ENCODE measurements around the gene ZNF580. TPM values are rescaled to one million over a fixed set of nuclear protein-coding genes. Genes with fewer than 3 reads are reported as not detected.

Gene ZNF580
- total RNA-seq, 8 experiments from 2014 or later = 7.9 to 25.0 (median 11.1) TPM

DNA sequence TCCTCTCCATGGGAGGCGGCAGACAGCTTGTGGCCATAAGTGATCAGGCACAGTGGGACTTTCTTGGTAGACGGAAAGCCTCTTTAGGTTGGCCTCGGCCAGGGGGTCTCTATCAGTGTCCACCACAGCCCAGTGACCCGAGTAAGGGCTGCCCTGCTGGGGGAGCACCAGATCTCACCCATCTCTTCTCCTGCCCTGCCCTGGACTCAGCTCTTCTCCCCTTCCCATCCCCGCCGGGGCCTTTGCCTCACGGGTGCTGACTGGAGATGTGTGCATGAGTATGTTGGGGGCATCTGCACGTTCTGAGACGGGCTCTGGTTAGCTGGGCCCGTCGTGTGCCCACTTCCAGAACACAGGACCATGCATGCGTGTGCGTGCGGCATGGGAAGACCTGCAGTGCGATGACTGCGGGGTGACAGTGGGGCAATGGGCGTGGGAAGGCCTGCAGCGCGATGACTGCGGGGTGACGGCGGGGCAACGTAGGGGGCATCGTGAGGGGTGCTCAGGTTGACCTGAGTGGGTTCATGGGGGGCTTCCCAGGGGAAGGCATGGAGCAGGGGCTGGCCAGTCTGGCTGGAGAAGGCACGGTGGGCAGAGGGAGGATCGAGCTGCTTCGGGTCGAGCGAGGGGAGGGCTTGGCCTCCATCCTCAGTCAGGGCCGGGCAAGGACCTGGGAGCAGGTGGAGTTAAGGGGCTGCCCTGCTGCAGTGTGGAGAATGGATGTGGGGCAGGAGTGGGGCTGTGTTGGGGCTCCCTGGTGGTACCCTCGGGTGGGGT, 50.2 kb downstream of the ZNF580 start:
- ATAC-seq (replicated peaks in 6 of 8) = no peak
- Histone ChIP-seq H3K4me1 (replicated peaks in 1 of 2) (peaks cover 7 to 8% of the 10 kb centered on the region in 2 donors), H3K4me3 (no peak overlapping the region), H3K27ac (no peak overlapping the region)
- in situ Hi-C loops (cut with MboI; ENCODE audit: low pct_unique_long_range_greater_than_20kb in 2 of 9, low sequenced_read_pairs in 9 of 9, unreplicated experiment in 9 of 9) = no loop called here
- WGBS, 10 experiments = 92 to 100% (median 94%) methylated on average over 1 to 5 of the region's 31 CpGs; no CpG with 5 or more reads in 7 of the 10 experiments

DNA sequence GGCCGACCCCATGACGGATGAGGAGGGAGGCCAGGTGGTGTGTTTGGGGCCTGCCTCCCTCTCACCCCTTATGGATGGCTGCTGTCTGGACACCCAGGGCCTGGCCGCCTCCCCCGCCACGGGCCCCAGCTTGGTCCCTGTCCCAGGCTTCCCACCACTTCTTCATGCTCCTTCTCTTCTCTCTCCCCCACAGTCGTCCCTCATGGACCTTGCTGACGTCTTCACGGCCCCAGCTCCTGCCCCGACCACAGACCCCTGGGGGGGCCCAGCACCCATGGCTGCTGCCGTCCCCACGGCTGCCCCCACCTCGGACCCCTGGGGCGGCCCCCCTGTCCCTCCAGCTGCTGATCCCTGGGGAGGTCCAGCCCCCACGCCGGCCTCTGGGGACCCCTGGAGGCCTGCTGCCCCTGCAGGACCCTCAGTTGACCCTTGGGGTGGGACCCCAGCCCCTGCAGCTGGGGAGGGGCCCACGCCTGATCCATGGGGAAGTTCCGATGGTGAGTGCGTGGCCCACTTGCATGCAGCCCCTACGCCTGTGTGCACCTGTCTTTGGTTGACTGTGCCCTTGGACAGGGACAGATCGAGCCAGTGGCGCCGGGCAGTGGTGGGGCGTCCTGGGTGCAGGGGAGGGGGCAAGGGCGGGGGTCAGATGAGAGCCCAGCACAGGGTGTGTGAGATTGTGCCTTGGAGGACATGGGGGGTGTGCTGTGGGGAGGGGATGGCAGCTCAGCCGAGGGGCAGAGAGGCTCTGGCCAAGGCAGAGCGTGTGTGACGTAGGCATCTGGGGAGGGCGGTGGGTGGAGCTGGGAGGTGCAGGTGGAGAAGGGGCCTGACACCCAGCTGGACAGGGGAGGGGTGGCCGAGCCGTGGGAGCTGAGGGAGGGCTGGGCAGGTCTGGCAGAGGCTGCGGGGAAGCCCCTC, 51.0 kb downstream of the ZNF580 start:
- Histone ChIP-seq H3K4me3 (no peak overlapping the region), H3K27ac (no peak overlapping the region), H3K4me1 (replicated peaks in 1 of 2) (peaks cover 7 to 8% of the 10 kb centered on the region in 2 donors)
- 100% methylated on average over 3 of the region's 31 CpGs; no CpG with 5 or more reads in 9 of the 10 experiments for WGBS, 10 experiments
- in situ Hi-C loops (cut with MboI; ENCODE audit: low pct_unique_long_range_greater_than_20kb in 2 of 9, low sequenced_read_pairs in 9 of 9, unreplicated experiment in 9 of 9) = no loop called here
- no peak for ATAC-seq (replicated peaks in 6 of 8)

DNA sequence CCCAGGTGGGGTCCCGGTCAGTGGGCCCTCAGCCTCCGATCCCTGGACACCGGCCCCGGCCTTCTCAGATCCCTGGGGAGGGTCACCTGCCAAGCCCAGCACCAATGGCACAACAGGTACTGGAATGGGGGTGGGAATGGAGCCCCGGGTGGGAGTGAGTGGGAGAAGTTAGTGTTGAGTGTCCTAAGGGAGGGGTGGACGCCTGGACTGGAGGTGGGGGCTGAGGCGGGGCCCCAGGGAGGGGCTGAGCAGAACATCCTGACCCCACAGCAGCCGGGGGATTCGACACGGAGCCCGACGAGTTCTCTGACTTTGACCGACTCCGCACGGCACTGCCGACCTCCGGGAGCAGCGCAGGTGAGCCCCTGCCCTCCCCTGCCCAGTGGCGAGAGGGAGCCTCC, 51.9 kb downstream of the ZNF580 start:
- Histone ChIP-seq H3K27ac (no peak overlapping the region), H3K4me1 (replicated peaks in 1 of 2) (peaks cover 7 to 8% of the 10 kb centered on the region in 2 donors), H3K4me3 (no peak overlapping the region)
- ATAC-seq (replicated peaks in 6 of 8) = no peak
- WGBS, 10 experiments = 100% methylated on average over 1 of the region's 19 CpGs; no CpG with 5 or more reads in 8 of the 10 experiments
- in situ Hi-C loops (cut with MboI; ENCODE audit: low pct_unique_long_range_greater_than_20kb in 2 of 9, low sequenced_read_pairs in 9 of 9, unreplicated experiment in 9 of 9) = no loop called here

Other genes starting within 250 kb of the ZNF580 start
- 10 to 100 TPM; 21.5 to 86.6 (median 37.8) TPM for gene UBE2S, start 233.2 kb upstream of the ZNF580 start, total RNA-seq
- 1 to 10 TPM in 5 of 8 experiments, under 1 TPM in 3; 0.10 to 3.4 (median 1.5) TPM for gene SHISA7, start 197.7 kb upstream of the ZNF580 start, total RNA-seq
- 10 to 100 TPM; 35.4 to 82.0 (median 59.1) TPM for gene ISOC2, start 179.4 kb upstream of the ZNF580 start, total RNA-seq
- gene C19orf85, start 176.3 kb upstream of the ZNF580 start, total RNA-seq = 1 to 10 TPM in 2 of 8 experiments, under 1 TPM in 5, not detected in 1; 0.05 to 1.3 (median 0.72) TPM
- gene ZNF628, start 164.4 kb upstream of the ZNF580 start, total RNA-seq = 1 to 10 TPM; 1.1 to 5.6 (median 3.6) TPM
- gene NAT14, start 155.8 kb upstream of the ZNF580 start, total RNA-seq = 10 to 100 TPM; 10.9 to 62.6 (median 48.2) TPM
- 1 to 10 TPM in 3 of 8 experiments, under 1 TPM in 5; 0.27 to 3.0 (median 0.63) TPM for gene SSC5D, start 152.6 kb upstream of the ZNF580 start, total RNA-seq
- under 1 TPM in 1 of 8 experiments, not detected in 7; 0.18 TPM for gene SBK2, start 103.9 kb upstream of the ZNF580 start, total RNA-seq
- 1 to 10 TPM in 1 of 8 experiments, under 1 TPM in 4, not detected in 3; 0.14 to 1.1 (median 0.31) TPM for gene SBK3, start 95.5 kb upstream of the ZNF580 start, total RNA-seq
- 1 to 10 TPM; 3.4 to 9.4 (median 5.0) TPM for gene ZNF579, start 60.2 kb upstream of the ZNF580 start, total RNA-seq
- gene FIZ1, start 41.5 kb upstream of the ZNF580 start, total RNA-seq = 10 to 100 TPM in 2 of 8 experiments, 1 to 10 TPM in 6; 5.0 to 11.6 (median 8.3) TPM
- gene ZNF524, start 40.7 kb upstream of the ZNF580 start, total RNA-seq = 10 to 100 TPM in 1 of 8 experiments, 1 to 10 TPM in 7; 3.7 to 12.3 (median 5.4) TPM
- 1 to 10 TPM in 7 of 8 experiments, under 1 TPM in 1; 0.87 to 6.9 (median 3.5) TPM for gene ZNF865, start 35.4 kb upstream of the ZNF580 start, total RNA-seq
- 1 to 10 TPM; 1.6 to 8.2 (median 4.1) TPM for gene ZNF784, start 16.4 kb upstream of the ZNF580 start, total RNA-seq
- 10 to 100 TPM; 18.3 to 34.2 (median 24.9) TPM for gene ZNF581, start 2.6 kb downstream of the ZNF580 start, total RNA-seq
- 10 to 100 TPM in 7 of 8 experiments, 1 to 10 TPM in 1; 9.8 to 23.6 (median 13.6) TPM for gene CCDC106, start 7.2 kb downstream of the ZNF580 start, total RNA-seq
- gene U2AF2, start 14.0 kb downstream of the ZNF580 start, total RNA-seq = 100 to 1,000 TPM in 7 of 8 experiments, 10 to 100 TPM in 1; 85.3 to 252 (median 133) TPM
- 10 to 100 TPM; 21.8 to 79.7 (median 50.3) TPM for gene EPN1, start 34.2 kb downstream of the ZNF580 start, total RNA-seq
- gene NLRP9, start 97.4 kb downstream of the ZNF580 start, total RNA-seq = 1 to 10 TPM in 1 of 8 experiments, under 1 TPM in 3, not detected in 4; 0.08 to 1.1 (median 0.23) TPM
- under 1 TPM in 1 of 8 experiments, not detected in 7; 0.31 TPM for gene RFPL4A, start 118.1 kb downstream of the ZNF580 start, total RNA-seq
- under 1 TPM in 2 of 8 experiments, not detected in 6; 0.38 to 0.66 TPM for gene RFPL4AL1, start 128.1 kb downstream of the ZNF580 start, total RNA-seq
- under 1 TPM in 3 of 8 experiments, not detected in 5; 0.09 to 0.24 (median 0.14) TPM for gene NLRP11, start 191.0 kb downstream of the ZNF580 start, total RNA-seq
- gene NLRP4, start 195.5 kb downstream of the ZNF580 start, total RNA-seq = under 1 TPM in 2 of 8 experiments, not detected in 6; 0.14 to 0.17 TPM

All from motor neuron (in vitro differentiated cells).